GM08714 (cell line): Measurements from ENCODE around the gene BPIFB6.

Experiments used
- H3K4me3 ChIP-seq: fragments of 200-500 bp; sonication (Bioruptor generic); 2 replicates; pipeline ENCODE4 v1.5.1; 2014; ENCODE audit warnings: mild to moderate bottlenecking, low read length, inconsistent platforms
- ZNF274 ChIP-seq: IDR thresholded peaks from 2 replicates; pipeline ENCODE4 v1.6.1; 2012; ENCODE audit warnings: mild to moderate bottlenecking, low read depth, low read length

Gene BPIFB6

DNA sequence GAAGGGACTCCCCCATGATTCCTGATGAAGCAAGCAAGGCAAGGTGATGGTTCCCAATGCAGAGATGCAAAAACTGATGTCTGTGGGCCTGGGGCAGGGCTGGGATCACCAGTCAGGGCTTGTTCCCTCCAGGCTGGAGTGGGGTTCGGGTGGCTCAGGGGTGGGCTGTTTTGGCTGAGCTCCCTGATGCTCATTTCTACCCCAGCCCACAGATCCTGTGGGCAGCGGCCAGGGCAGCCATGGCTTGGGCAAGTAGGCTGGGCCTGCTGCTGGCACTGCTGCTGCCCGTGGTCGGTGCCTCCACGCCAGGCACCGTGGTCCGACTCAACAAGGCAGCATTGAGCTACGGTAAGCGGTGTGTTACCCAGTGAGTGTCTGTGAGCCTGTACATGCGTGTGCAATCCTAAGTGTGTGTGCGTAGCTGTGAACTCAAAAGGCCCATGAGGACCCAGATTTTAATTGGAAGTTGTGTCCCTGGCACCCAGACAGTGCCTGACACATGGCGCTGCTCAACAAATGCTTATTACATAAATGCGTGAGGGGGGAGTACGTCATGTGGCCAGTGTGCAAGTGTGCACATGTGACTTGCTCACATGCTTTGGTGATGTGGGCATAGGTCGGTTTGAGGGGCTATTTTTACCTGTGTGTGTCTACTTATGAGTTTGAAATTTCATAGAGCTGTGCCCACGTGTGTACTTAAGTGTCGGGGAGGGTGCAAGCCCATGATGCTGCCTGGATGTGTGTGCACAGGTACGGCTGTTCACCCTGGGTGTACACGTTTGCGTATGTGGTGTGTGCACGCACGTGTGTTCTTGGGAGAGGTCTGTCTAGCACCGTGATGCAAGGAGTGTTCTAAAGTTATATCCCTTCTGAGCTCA is 22.9 kb upstream of the BPIFB6 start:
- TF ChIP-seq ZNF274: no peak
- H3K4me3 ChIP-seq: no peak overlapping the region

DNA sequence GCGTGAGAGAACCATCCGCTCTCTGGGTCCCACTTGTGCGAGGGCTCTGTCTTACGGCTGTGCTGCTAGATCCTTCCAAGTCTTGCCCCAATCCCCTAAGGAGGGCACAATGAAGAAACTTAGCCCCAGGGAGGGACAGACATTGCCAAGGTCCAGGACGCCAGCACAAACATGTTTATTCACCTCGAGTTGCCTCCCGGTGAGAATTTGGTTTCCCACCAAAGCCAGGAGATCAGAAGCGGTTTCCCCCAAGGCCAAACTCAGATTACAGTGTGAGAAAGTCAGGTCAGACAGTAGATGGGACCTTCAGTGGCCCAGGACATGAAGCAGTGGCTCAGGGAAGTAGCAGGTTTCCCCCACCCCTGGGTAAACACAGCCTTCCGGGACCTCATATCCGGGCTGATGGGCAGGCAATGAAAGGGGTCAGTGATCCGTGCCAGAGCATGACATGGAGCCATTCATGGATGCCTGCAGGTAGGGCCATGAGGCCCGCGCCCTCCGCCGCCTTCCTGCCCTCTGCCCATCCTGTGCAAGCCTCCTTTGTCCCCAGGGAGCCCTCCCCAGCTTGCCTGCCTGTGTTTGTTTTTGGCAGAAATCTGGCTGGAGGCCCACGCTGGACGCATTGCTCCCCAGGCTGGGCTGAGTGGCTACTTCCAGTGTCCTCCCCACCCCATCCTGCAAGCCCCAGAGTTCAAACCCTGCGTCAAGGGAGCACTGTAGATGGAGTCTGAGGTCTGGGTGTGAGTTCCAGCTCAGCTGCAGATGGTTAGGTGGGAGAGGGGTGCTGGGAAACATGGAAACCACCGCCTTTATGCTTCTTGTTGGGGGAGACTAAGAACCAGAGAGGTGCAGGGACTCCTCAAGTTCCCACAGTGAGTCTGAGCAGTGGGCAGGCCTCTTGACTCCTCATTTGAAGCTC is 22.0 kb upstream of the BPIFB6 start:
- TF ChIP-seq ZNF274: no peak
- no peak overlapping the region for H3K4me3 ChIP-seq

DNA sequence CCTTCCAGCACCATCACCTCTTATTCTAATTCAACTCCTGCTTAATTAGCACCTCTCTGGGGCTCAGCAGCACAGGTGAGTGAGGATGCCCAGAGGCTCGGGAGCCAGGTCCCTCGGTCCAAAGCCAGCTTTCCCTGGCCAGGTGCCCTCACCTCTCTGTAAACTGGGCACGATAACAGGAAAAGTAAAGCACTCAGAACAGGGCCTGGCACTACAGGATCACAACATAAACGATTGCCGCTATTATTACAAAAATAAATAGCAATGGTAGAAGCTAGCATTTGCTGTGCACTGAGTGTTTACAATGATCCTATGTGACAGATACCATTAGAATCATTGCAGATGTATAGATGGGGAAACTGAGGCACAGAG is 21.3 kb upstream of the BPIFB6 start:
- H3K4me3 ChIP-seq: no peak overlapping the region
- TF ChIP-seq ZNF274: no peak

DNA sequence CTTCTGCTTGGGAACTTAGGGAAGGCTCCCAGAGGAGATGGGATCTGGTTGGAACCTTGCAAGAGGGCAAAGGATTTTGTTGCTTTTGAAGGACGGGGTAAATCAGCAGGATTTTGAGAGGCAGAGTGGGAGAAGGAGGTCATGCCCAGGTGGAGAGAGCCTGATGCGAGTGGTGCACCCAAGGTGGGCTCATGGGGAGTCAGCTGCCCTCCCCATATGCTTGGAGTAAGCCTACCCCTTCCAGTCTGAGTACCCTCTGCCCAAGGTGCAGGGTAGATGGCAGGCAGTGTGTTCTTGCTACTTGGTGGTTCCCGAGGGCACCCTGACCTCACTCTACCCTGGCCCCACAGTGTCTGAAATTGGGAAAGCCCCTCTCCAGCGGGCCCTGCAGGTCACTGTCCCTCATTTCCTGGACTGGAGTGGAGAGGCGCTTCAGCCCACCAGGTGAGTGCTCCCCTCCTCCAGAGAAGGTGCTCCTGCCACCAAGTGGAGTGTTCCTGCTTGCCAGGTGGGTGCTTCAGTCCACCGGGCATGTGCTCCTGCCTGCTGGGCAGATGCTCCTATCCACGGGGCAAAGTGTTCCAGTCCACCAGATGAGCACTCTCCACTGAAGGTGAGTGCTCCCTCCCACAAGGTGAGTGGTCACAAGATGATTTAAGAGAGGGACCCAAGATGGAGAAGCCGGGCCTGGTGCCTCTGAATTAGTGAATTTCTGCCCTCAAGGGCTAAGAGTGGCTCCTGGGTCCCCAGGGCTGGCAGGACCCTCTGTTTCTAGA is 20.6 kb upstream of the BPIFB6 start:
- no peak for TF ChIP-seq ZNF274
- H3K4me3 ChIP-seq: no peak overlapping the region

GRCh38 chr20:33012327-33013189 is 18.9 kb upstream of the BPIFB6 start:
- no peak overlapping the region for H3K4me3 ChIP-seq
- no peak for TF ChIP-seq ZNF274

DNA sequence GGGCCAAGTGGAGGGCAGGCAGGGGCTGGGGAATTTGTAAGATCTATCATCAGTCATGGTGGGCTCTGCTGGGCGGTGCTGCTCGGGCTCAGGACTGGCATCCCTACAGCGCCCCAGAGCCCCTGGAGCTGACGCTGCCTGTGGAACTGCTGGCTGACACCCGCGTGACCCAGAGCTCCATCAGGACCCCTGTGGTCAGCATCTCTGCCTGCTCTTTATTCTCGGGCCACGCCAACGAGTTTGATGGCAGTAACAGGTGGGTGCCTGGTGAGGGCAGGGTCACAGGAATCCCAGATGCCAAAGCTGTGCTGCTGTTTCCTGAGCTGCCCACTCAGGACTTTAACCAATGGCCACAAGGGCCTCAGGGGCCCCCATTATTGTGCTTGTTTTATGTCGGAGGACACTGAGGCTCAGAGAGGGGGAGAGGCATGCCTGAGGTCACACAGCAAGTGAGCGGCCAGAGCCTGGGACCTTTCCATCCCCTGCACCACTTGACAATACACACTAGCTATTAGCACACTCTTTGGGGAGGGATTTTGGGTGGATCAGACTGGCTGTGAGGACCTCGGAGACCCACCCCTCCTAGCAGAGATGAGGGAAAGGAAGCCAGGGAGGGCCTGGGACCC is 17.6 kb upstream of the BPIFB6 start:
- no peak for TF ChIP-seq ZNF274
- no peak overlapping the region for H3K4me3 ChIP-seq

DNA sequence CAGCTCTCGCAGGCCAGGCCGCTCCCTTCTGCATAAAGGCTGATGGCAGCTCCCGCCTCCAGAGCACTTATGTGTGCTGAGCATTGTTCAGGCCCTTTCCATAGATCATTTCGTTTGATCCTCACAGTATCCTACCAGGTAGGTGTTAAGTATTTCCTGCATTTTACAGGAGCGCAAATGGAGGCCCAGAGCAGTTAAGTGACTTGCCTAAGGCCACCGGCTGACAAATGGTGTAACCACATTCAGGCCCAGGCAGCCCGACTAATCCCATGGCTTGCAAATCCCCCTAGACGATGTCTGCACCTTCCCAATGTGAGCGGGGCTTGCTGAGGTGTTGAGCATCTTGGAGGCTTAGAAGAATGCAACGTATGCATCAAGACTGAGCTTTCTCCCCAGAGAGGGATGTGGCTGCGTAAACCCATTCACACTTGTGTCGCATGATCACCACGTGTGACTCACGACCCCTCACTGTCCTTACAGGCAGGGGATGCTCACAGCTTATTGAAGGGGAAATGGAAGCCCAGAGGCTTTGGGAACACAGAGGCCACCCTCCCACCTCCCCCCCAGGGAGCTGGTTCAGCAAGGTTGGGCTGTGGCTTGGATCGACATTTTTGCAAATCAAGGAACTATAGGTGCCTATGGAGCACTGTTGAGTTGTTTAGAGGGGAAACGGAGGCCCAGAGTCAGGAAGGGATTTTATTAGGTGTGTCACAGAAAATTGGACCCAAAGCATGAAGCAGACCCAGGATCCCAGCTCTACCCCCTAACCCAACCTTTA is 16.9 kb upstream of the BPIFB6 start:
- TF ChIP-seq ZNF274: no peak
- H3K4me3 ChIP-seq: no peak overlapping the region

DNA sequence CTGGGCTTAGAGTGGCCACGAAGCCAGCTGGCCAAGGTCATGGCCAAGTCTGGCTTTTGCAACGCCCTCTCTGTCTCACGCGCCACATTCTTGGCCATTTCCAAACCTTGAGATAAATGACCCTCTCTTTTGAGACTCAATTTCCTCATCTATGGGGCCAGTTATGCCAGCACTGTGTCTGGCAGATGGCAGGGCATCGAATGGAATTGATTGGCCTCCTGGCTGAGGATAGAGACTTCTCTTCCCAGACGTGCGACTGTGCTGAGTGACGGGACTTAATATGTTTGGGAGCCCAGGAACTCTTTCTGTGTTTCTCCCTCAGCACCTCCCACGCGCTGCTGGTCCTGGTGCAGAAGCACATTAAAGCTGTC is 16.3 kb upstream of the BPIFB6 start:
- TF ChIP-seq ZNF274: no peak
- H3K4me3 ChIP-seq: no peak overlapping the region

DNA sequence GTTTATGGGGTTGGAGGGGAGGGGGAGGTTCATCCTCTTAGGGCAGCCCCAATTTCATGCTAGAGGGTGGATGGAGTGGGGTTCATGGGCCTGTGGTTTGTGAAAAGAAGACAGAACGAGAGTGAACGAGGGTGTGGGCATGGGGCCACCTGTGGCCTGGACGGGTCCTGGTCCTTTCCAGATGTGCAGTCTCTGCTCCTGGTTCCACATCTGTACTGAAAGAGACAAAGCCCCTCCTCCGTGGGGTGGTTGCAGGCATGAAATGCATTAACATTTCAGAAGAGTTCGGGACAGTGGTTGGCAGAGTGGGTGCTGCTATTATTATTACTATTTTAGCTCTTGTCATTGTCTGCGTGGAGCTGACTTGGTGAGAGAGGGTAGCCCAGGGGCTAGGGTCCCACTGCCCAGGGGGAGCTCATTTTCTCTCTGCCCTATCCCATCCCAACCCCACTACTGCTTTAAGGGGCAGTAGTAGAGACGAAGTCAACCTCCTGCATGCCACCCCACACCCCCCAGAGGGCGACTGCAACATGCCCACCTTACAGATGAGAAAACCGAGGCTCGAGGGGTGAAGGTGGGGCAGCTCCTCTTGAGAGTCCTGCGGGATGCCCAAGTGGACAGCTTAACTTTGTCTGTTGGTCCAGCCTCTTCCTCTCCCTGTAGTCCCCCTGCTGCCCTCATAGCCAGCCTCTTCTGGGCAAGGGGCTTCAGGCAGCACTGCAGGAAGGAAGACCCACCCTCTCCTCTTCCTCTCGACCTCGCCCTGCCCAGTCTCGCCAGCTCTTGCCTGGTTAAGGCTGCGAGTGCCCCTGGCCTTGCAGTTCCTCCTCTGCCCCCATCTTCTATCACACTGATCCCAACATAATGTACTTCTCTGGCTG is 15.5 kb upstream of the BPIFB6 start:
- no peak overlapping the region for H3K4me3 ChIP-seq
- TF ChIP-seq ZNF274: no peak

- H3K4me3 ChIP-seq: no peak overlapping the region
- TF ChIP-seq ZNF274: no peak
Measured at GRCh38 chr20:33016581-33017109, 14.8 kb upstream of the BPIFB6 start.

DNA sequence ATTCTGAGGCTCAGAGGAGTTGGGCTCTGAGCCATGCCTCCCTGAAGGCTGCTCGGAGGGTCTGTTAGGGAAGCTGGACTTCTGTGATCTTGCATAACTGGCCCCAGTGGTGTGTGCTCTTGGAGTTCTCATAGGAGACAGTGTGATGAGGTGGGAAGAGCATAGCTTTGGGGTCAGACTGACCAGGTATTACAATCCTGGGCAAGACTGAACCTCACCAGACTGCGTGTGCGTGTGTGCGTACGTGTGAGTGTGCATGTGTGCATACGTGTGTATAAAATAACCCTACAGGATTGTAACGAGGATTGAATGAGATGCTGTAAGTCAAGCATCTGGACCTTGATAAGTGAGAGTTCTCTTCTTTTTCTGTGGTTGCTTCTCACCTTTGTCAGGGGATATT is 13.9 kb upstream of the BPIFB6 start:
- TF ChIP-seq ZNF274: no peak

More for the DNA sequence above, 13.9 kb upstream of the BPIFB6 start:
- no peak overlapping the region for H3K4me3 ChIP-seq
